ENCODE data around the gene LATS1.
"Not testable (repeated sequence)": the region's sequence is repeated elsewhere in the genome, so short reads cannot be mapped to it uniquely, and the experiment has no call there.

LATS1 gene

GRCh38 chr6:149756261-149756636, 38.3 kb upstream of the LATS1 start:
- H3K4ac ChIP-seq (ENCODE audit: low read depth in 1 of 2, low read length in 2 of 2) = no peak overlapping the region
- WGBS = 100% methylated on average over 3 of the region's 7 CpGs
- H3K23ac ChIP-seq (ENCODE audit: low read length in 2 of 2) = no peak overlapping the region

GRCh38 chr6:149755300-149756260, 37.7 kb upstream of the LATS1 start:
- H2BK120ac ChIP-seq (ENCODE audit: low read depth, low read length) = no peak overlapping the region
- DNase-seq = no peak
- H3K27ac ChIP-seq (ENCODE audit: low read length, poor library complexity, severe bottlenecking) = no peak overlapping the region

More at GRCh38 chr6:149756261-149756636, 38.3 kb upstream of the LATS1 start:
- H3K9ac ChIP-seq (ENCODE audit: low read length) = no peak overlapping the region
- H3K4me1 ChIP-seq (ENCODE audit: control insufficient read depth, insufficient read depth, low read depth, low read length) = peaks cover 4% of the 10 kb centered on the region
- H2AFZ ChIP-seq (ENCODE audit: low read depth, low read length) = no peak overlapping the region
- H3K27me3 ChIP-seq (ENCODE audit: control insufficient read depth in 1 of 2, insufficient read depth in 1 of 2, low read length in 2 of 2) = no peaks in the 10 kb centered on the region
- H3K27ac ChIP-seq (ENCODE audit: low read length, poor library complexity, severe bottlenecking) = no peak overlapping the region
- H2BK5ac ChIP-seq (ENCODE audit: low read depth, low read length, poor library complexity, severe bottlenecking) = no peak overlapping the region
- H2BK15ac ChIP-seq (ENCODE audit: low read depth, poor library complexity, severe bottlenecking) = no peak overlapping the region
- H3K4me3 ChIP-seq (ENCODE audit: insufficient read depth in 1 of 2, low read depth in 1 of 2, low read length in 2 of 2) = no peak overlapping the region
- no peaks in the 10 kb centered on the region for H3K9me3 ChIP-seq (ENCODE audit: control insufficient read depth, low read length)
- H2BK120ac ChIP-seq (ENCODE audit: low read depth, low read length) = no peak overlapping the region
- peaks cover 0 to 10% of the 10 kb centered on the region in 2 experiments for H3K36me3 ChIP-seq (ENCODE audit: control insufficient read depth in 1 of 2, insufficient read depth in 2 of 2, low read depth in 1 of 2, low read length in 2 of 2)
- no peak overlapping the region for H4K8ac ChIP-seq (ENCODE audit: low read length)
- no peak overlapping the region for H3K14ac ChIP-seq (ENCODE audit: low read length in 2 of 2)
- no peak overlapping the region for H2BK12ac ChIP-seq (ENCODE audit: low read length in 2 of 2)
- H3K18ac ChIP-seq (ENCODE audit: low read depth in 1 of 2, low read length in 2 of 2) = no peak overlapping the region
- H4K91ac ChIP-seq (ENCODE audit: low read length) = no peak overlapping the region
- no peak overlapping the region for H2AK5ac ChIP-seq (ENCODE audit: low read length, severe bottlenecking)
- no peak overlapping the region for H3K4me2 ChIP-seq (ENCODE audit: low read length, poor library complexity, severe bottlenecking)
- DNase-seq = no peak
- peaks cover 4% of the 10 kb centered on the region for H3K79me1 ChIP-seq (replicated peaks; ENCODE audit: low read length, poor library complexity, severe bottlenecking)

GRCh38 chr6:149754548-149754947, 36.6 kb upstream of the LATS1 start:
- Histone ChIP-seq H3K9me3 (ENCODE audit: control insufficient read depth, low read length) (no peaks in the 10 kb centered on the region), H3K9ac (ENCODE audit: low read length) (no peak overlapping the region), H3K4me1 (ENCODE audit: control insufficient read depth, insufficient read depth, low read depth, low read length) (peaks cover 7% of the 10 kb centered on the region), H2AFZ (ENCODE audit: low read depth, low read length) (no peak overlapping the region), H3K23ac (ENCODE audit: low read length in 2 of 2) (no peak overlapping the region), H2BK15ac (ENCODE audit: low read depth, poor library complexity, severe bottlenecking) (no peak overlapping the region), H3K4me3 (ENCODE audit: insufficient read depth in 1 of 2, low read depth in 1 of 2, low read length in 2 of 2) (no peak overlapping the region), H3K18ac (ENCODE audit: low read depth in 1 of 2, low read length in 2 of 2) (no peak overlapping the region), H2AK5ac (ENCODE audit: low read length, severe bottlenecking) (no peak overlapping the region), H3K4ac (ENCODE audit: low read depth in 1 of 2, low read length in 2 of 2) (no peak overlapping the region), H2BK5ac (ENCODE audit: low read depth, low read length, poor library complexity, severe bottlenecking) (no peak overlapping the region), H3K4me2 (ENCODE audit: low read length, poor library complexity, severe bottlenecking) (no peak overlapping the region), H2BK12ac (ENCODE audit: low read length in 2 of 2) (no peak overlapping the region), H4K91ac (ENCODE audit: low read length) (no peak overlapping the region), H2BK120ac (ENCODE audit: low read depth, low read length) (no peak overlapping the region), H3K27ac (ENCODE audit: low read length, poor library complexity, severe bottlenecking) (no peak overlapping the region), H3K79me1 (replicated peaks; ENCODE audit: low read length, poor library complexity, severe bottlenecking) (peaks cover 1% of the 10 kb centered on the region), H4K8ac (ENCODE audit: low read length) (no peak overlapping the region), H3K27me3 (ENCODE audit: control insufficient read depth in 1 of 2, insufficient read depth in 1 of 2, low read length in 2 of 2) (no peaks in the 10 kb centered on the region), H3K36me3 (ENCODE audit: control insufficient read depth in 1 of 2, insufficient read depth in 2 of 2, low read depth in 1 of 2, low read length in 2 of 2) (peaks cover 0 to under 1% of the 10 kb centered on the region in 2 experiments), H3K14ac (ENCODE audit: low read length in 2 of 2) (no peak overlapping the region)
- no peak for DNase-seq
- WGBS = 100% methylated on average over 3 of the region's 4 CpGs

More at GRCh38 chr6:149755300-149756260, 37.7 kb upstream of the LATS1 start:
- Histone ChIP-seq H4K91ac (ENCODE audit: low read length) (peak overlapping the region; percentile 27), H3K27me3 (ENCODE audit: control insufficient read depth in 1 of 2, insufficient read depth in 1 of 2, low read length in 2 of 2) (no peaks in the 10 kb centered on the region), H3K79me1 (replicated peaks; ENCODE audit: low read length, poor library complexity, severe bottlenecking) (peaks cover 4% of the 10 kb centered on the region), H2AFZ (ENCODE audit: low read depth, low read length) (no peak overlapping the region), H3K18ac (ENCODE audit: low read depth in 1 of 2, low read length in 2 of 2) (no peak overlapping the region), H2BK15ac (ENCODE audit: low read depth, poor library complexity, severe bottlenecking) (no peak overlapping the region), H2BK12ac (ENCODE audit: low read length in 2 of 2) (no peak overlapping the region), H3K4me2 (ENCODE audit: low read length, poor library complexity, severe bottlenecking) (no peak overlapping the region), H3K36me3 (ENCODE audit: control insufficient read depth in 1 of 2, insufficient read depth in 2 of 2, low read depth in 1 of 2, low read length in 2 of 2) (peaks cover 0 to 10% of the 10 kb centered on the region in 2 experiments), H3K9me3 (ENCODE audit: control insufficient read depth, low read length) (no peaks in the 10 kb centered on the region), H3K23ac (ENCODE audit: low read length in 2 of 2) (no peak overlapping the region), H2AK5ac (ENCODE audit: low read length, severe bottlenecking) (no peak overlapping the region), H3K14ac (ENCODE audit: low read length in 2 of 2) (no peak overlapping the region), H3K9ac (ENCODE audit: low read length) (no peak overlapping the region), H3K4ac (ENCODE audit: low read depth in 1 of 2, low read length in 2 of 2) (no peak overlapping the region), H2BK5ac (ENCODE audit: low read depth, low read length, poor library complexity, severe bottlenecking) (no peak overlapping the region), H3K4me1 (ENCODE audit: control insufficient read depth, insufficient read depth, low read depth, low read length) (peaks cover 7% of the 10 kb centered on the region), H3K4me3 (ENCODE audit: insufficient read depth in 1 of 2, low read depth in 1 of 2, low read length in 2 of 2) (no peak overlapping the region), H4K8ac (ENCODE audit: low read length) (no peak overlapping the region)
- WGBS = over 99% methylated on average over 8 of the region's 9 CpGs

- not testable (repeated sequence) for H2BK15ac ChIP-seq (ENCODE audit: low read depth, poor library complexity, severe bottlenecking); H3K4me1 ChIP-seq (ENCODE audit: control insufficient read depth, insufficient read depth, low read depth, low read length); H3K4ac ChIP-seq (ENCODE audit: low read depth in 1 of 2, low read length in 2 of 2); H3K14ac ChIP-seq (ENCODE audit: low read length in 2 of 2); H2BK120ac ChIP-seq (ENCODE audit: low read depth, low read length); H3K9ac ChIP-seq (ENCODE audit: low read length); H2AK5ac ChIP-seq (ENCODE audit: low read length, severe bottlenecking); H2BK12ac ChIP-seq (ENCODE audit: low read length in 2 of 2); DNase-seq; H3K27ac ChIP-seq (ENCODE audit: low read length, poor library complexity, severe bottlenecking); H3K9me3 ChIP-seq (ENCODE audit: control insufficient read depth, low read length); H3K36me3 ChIP-seq (ENCODE audit: control insufficient read depth in 1 of 2, insufficient read depth in 2 of 2, low read depth in 1 of 2, low read length in 2 of 2); H2AFZ ChIP-seq (ENCODE audit: low read depth, low read length); H3K4me3 ChIP-seq (ENCODE audit: insufficient read depth in 1 of 2, low read depth in 1 of 2, low read length in 2 of 2); H3K27me3 ChIP-seq (ENCODE audit: control insufficient read depth in 1 of 2, insufficient read depth in 1 of 2, low read length in 2 of 2); H3K4me2 ChIP-seq (ENCODE audit: low read length, poor library complexity, severe bottlenecking); H4K8ac ChIP-seq (ENCODE audit: low read length); H2BK5ac ChIP-seq (ENCODE audit: low read depth, low read length, poor library complexity, severe bottlenecking); H4K91ac ChIP-seq (ENCODE audit: low read length); H3K79me1 ChIP-seq (replicated peaks; ENCODE audit: low read length, poor library complexity, severe bottlenecking); H3K18ac ChIP-seq (ENCODE audit: low read depth in 1 of 2, low read length in 2 of 2); H3K23ac ChIP-seq (ENCODE audit: low read length in 2 of 2)
- 92% methylated on average over 3 of the region's 3 CpGs for WGBS
These were observed 35.4 kb upstream of the LATS1 start for GRCh38 chr6:149753374-149753637.
